Bronchial epithelial cell (primary cell): ENCODE measurements around the gene TAF3. TPM values are rescaled to one million over a fixed set of nuclear protein-coding genes. Genes with fewer than 3 reads are reported as not detected.
A peak's percentile ranks its signal among the peaks of the same experiment; 100 is the strongest.

Experiments used
- DNase-seq: peaks from one replicate; pipeline ENCODE4 v3.0.0-alpha.2; 2010; ENCODE audit warnings: low read depth
- FAIRE-seq: peaks from 2 replicates; lab custom pipeline; 2011; peaks lifted over from hg19 to GRCh38; lab: Jason Lieb, UNC
- H3K27me3 ChIP-seq: 2 replicates; pipeline ENCODE4 v1.5.1; 2011; ENCODE audit warnings: low read length; ENCODE audit not compliant: control insufficient read depth, insufficient read depth
- H3K36me3 ChIP-seq: 2 replicates; pipeline ENCODE4 v1.5.1; 2011; ENCODE audit warnings: low read length; ENCODE audit not compliant: control insufficient read depth, insufficient read depth
- H3K4me3 ChIP-seq: 2 replicates; pipeline ENCODE4 v1.5.1; 2011; ENCODE audit warnings: mild to moderate bottlenecking, low read depth, low read length, control low read depth
- total RNA-seq: library from RNA; depleted of rRNA; stranded (reverse); fragments of >200 nt; gene quantifications from 2 replicates; pipeline ENCODE4 v1.2.1, GENCODE V29; 2014
- TF ChIP-seq, protein P1 (sequence below): IDR thresholded peaks from 2 replicates; pipeline ENCODE4 v1.5.1; 2011; ENCODE audit warnings: mild to moderate bottlenecking, moderate library complexity, low read length, control low read depth, inconsistent platforms; ENCODE audit not compliant: insufficient read depth, severe bottlenecking

Gene TAF3
- total RNA-seq, 1 donor from 2014 or later, result 1.3 TPM

DNA sequence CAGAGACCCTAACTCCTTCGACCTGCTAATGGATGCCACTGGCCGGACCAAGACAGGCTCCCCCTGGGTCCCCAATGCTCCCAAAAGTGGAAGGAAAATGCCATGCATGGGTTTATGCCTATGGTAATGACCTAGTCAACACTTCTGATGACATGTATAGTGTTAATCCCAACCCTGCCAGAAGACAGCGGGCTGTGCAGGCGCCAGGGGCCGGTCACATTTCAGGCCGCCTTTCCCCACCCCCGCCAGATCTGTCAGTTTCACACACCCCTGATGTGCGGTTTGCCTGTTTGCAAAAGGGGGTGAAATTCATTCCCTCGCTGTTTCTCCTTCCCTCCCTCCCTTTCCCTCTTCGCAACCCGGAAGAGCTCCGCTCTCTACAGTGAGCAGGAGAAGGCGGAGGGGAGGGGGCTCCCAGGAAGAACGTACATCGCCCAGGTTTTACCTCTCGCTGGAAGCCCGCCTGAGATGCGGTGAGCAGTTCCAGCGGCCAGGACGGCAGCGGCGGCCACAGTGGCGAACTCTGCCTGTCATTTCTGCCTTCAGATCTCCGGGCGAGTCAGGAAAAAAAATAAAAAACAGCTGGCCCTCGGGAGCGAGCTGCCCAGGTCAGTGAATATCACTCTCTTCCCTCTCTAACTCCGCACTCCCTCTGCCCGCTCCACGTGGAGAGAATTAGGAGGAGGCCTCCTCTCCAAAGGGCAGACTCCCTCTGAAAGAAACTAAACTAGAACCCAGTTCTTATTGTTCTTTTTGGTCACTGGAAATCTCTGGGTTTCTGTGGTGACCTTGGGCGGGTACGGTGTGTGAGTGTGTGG lies 226.8 kb downstream of the TAF3 start:
- no peaks in the 10 kb centered on the region for H3K36me3 ChIP-seq
- DNase-seq, result no peak
- no peak for FAIRE-seq
- peaks cover 83% of the 10 kb centered on the region for H3K27me3 ChIP-seq
- H3K4me3 ChIP-seq, result no peak overlapping the region
- TF ChIP-seq, protein P1, sequence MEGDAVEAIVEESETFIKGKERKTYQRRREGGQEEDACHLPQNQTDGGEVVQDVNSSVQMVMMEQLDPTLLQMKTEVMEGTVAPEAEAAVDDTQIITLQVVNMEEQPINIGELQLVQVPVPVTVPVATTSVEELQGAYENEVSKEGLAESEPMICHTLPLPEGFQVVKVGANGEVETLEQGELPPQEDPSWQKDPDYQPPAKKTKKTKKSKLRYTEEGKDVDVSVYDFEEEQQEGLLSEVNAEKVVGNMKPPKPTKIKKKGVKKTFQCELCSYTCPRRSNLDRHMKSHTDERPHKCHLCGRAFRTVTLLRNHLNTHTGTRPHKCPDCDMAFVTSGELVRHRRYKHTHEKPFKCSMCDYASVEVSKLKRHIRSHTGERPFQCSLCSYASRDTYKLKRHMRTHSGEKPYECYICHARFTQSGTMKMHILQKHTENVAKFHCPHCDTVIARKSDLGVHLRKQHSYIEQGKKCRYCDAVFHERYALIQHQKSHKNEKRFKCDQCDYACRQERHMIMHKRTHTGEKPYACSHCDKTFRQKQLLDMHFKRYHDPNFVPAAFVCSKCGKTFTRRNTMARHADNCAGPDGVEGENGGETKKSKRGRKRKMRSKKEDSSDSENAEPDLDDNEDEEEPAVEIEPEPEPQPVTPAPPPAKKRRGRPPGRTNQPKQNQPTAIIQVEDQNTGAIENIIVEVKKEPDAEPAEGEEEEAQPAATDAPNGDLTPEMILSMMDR, result no peak

DNA sequence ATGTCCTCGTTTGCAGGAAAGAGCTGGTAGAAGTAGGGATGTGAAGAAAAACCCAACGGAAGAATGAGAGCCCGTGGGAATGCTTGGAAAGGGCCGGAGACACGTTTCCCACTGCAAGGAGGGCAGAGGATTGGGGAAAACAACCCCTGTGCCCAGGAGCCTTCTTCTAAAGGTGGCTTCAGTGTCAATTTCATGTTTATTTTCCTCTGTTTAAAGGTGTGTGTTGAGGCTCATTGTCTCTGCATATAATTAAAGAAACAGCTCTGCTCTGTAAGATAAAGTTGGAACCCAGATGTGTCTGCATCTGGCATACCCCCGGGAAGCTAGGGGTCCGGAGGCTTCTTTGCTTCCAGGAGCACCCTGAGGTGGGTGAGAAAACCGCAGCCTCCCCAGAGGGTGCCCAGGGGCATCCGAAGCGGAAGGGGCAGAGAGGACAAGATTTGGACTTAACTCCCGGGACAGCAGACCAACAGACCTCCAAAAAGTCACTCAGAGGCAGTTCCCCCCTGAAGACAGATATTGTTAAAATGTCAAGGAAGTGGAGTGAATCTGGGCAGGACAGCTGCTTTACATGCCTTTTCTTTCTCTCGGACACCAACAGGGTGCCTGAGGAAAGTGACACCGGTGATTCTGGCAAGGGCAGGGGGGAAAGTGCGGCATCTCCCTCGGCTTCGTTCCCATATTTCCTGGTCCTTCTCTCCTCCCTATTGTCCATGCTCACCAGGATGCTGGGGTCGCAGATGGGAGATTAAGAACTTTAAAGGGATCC lies 227.6 kb downstream of the TAF3 start:
- TF ChIP-seq, protein P1, result no peak
- no peak for DNase-seq
- FAIRE-seq, result peak; percentile 70
- Histone ChIP-seq H3K36me3 (no peaks in the 10 kb centered on the region), H3K4me3 (no peak overlapping the region), H3K27me3 (peaks cover 83% of the 10 kb centered on the region)

DNA sequence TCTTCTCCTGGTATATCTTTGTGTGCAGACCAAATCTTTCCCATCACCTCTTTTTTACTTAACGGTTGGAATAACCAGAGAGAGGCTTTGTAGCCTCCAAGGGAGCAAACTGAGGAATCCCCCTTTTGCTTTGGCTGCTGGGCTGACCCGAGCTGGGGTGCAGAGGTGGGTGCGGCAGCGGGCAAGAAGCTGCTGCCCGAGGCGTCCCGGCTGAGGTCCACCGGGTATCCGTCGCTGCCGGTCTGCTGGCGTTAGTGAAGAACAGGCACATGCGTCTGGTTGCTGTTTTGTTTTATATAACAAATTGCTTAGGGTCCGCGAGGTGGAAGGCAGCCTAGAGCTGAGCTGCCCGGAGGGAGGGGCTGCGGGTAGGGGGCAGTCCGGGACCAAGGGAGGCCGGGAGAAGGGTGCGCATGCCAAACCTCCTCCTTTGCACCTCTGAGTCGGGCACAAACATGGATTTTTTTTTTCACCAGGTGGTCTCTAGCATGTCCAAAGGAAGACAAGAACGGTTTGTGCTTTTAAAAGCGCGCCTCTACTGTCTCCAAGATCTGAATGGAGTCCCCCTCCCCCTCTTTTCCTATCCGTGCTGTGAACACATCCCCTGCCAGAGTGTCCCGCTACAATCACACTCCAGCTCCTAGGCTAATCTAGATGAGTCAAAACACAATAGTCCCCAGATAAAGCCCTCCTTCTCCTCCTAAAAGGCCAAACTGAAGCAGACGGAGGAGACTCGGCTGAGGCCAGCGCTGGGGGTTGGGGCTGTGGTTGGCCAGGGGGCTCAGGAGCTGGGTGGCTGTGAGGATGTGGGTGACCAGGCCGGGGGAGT lies 229.4 kb downstream of the TAF3 start:
- DNase-seq (no peak), FAIRE-seq (no peak)
- Histone ChIP-seq H3K36me3 (no peaks in the 10 kb centered on the region), H3K4me3 (no peak overlapping the region), H3K27me3 (peaks cover 75% of the 10 kb centered on the region)
- TF ChIP-seq, protein P1, result no peak

DNA sequence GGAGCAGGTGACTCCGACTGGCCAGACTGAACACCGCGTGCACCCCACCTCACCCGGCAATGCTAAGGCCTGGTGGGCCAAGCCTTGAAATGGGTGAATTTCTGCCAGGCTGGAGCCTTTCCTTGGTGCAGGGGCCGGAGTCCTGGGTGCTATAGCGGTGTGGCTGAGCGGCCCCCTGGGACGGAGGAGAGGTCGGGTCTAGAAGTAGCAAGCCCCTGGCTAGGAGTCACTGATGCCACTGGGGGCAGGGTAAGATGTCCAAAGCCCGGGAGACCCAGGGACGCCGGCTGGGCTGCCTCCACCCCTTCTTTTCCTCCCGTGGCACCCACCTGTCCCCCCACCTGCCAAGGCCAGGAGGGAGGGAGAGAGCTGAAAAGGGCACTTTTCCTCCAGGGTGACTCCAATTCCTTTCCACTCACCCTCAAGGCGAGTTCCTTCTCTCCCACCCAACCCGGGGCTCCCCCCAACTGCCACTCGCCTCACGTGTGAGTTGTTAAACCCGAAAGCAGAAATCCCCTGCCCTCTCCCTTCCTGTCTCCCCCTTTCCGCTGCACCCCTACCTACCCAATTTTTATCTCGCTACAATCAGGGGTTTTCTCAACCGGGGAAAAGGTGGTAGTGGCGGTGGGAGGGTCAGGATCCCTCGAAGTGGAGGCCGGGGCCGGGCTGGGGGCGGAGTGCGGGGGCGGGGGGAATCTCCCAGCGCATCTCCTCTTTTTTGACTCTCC lies 230.1 kb downstream of the TAF3 start:
- Histone ChIP-seq H3K4me3 (no peak overlapping the region), H3K36me3 (no peaks in the 10 kb centered on the region), H3K27me3 (peaks cover 75% of the 10 kb centered on the region)
- DNase-seq (no peak), FAIRE-seq (no peak)
- TF ChIP-seq, protein P1, result no peak
